ENCODE data around the gene JHY.
A peak's percentile ranks its signal among the peaks of the same experiment; 100 is the strongest.

GRCh38 chr11:122833846-122834464 lies 48.6 kb upstream of the JHY start:
- TF ChIP-seq PAX5 (IDR thresholded peaks at IDR 0.05; ENCODE audit: insufficient read depth, low read length, severe bottlenecking), result no peak
- no peak for TF ChIP-seq POLR2AphosphoS5 (IDR thresholded peaks at IDR 0.05; ENCODE audit: low read depth, low read length)
- 0 out of 2 replicates have a peak, but pooled peaks have one; percentile 10 for TF ChIP-seq SPI1 (IDR thresholded peaks at IDR 0.05; ENCODE audit: low read depth, low read length)

All from GM12891 (cell line).